SK-N-SH (cell line): ENCODE results near the gene KCNQ5. TPM values are rescaled to one million over a fixed set of nuclear protein-coding genes. Genes with fewer than 3 reads are reported as not detected.

Experiments
- CTCF ChIA-PET: fragments of 300-600, 350-600 bp; formaldehyde crosslinking; extraction: SDS; loops from one replicate; lab custom pipeline; 2021; lab: Yijun Ruan, JAX
- POLR2A ChIA-PET: fragments of 350-600 bp; sonication (Branson Sonifier 250); formaldehyde crosslinking; extraction: SDS; loops from one replicate; lab custom pipeline; 2020; ENCODE audit warnings: antibody characterized with exemption, inconsistent platforms; lab: Yijun Ruan, JAX
- DNase-seq: peaks from one replicate; pipeline ENCODE4 v3.0.0; 2012
- H2AFZ ChIP-seq: fragments of 200-600 bp; sonication (generic); 2 replicates; pipeline ENCODE4 v1.8.1; 2016; ENCODE audit warnings: antibody characterized with exemption, mild to moderate bottlenecking, low read depth
- H3F3A ChIP-seq: fragments of 200-600 bp; sonication (generic); replicated peaks from 2 replicates; pipeline ENCODE3; 2016; ENCODE audit warnings: antibody characterized with exemption, mild to moderate bottlenecking; ENCODE audit not compliant: insufficient read depth
- H3K27ac ChIP-seq, 2 experiments: fragments of 200-500 bp in 1 of 2; fragments of 200-600 bp in 1 of 2; sonication (Bioruptor generic) in 1 of 2; sonication (generic), shearing (Covaris generic) in 1 of 2; 2 replicates each; pipeline versions ENCODE4 v1.5.1 to v1.6.1; 2014 to 2016; ENCODE audit warnings: low read depth in 2 of 2, inconsistent platforms in 1 of 2, low read length in 1 of 2, mild to moderate bottlenecking in 1 of 2, mixed read lengths in 1 of 2
- H3K27me3 ChIP-seq: fragments of 200-600 bp; sonication (generic), shearing (Covaris generic); 2 replicates; pipeline ENCODE4 v1.6.1; 2016; ENCODE audit warnings: mixed run types; ENCODE audit not compliant: insufficient read depth
- H3K36me3 ChIP-seq, 2 experiments: fragments of 200-500 bp in 1 of 2; fragments of 200-600 bp in 1 of 2; sonication (Bioruptor generic) in 1 of 2; sonication (generic) in 1 of 2; replicated peaks in 1 of 2; 2 replicates each; pipeline versions ENCODE3 to v1.5.1; 2014 to 2016; ENCODE audit warnings: low read length in 1 of 2, mild to moderate bottlenecking in 1 of 2; ENCODE audit not compliant: insufficient read depth in 2 of 2, control insufficient read depth in 1 of 2
- H3K4me1 ChIP-seq, 2 experiments: fragments of 200-500 bp in 1 of 2; fragments of 200-600 bp in 1 of 2; sonication (Bioruptor generic) in 1 of 2; sonication (generic), shearing (Covaris generic) in 1 of 2; 2 replicates each; pipeline versions ENCODE4 v1.5.1 to v1.6.1; 2014 to 2016; ENCODE audit warnings: low read depth in 1 of 2, low read length in 1 of 2, mixed run types in 1 of 2; ENCODE audit not compliant: insufficient read depth in 2 of 2, control insufficient read depth in 1 of 2
- H3K4me2 ChIP-seq: fragments of 200-600 bp; sonication (generic), shearing (Covaris generic); 2 replicates; pipeline ENCODE4 v1.6.1; 2017; ENCODE audit warnings: mixed run types
- H3K4me3 ChIP-seq, 2 experiments: fragments of 200-500 bp in 1 of 2; fragments of 200-600 bp in 1 of 2; sonication (Bioruptor generic) in 1 of 2; sonication (generic), shearing (Covaris generic) in 1 of 2; 2 replicates each; pipeline versions ENCODE4 v1.5.1 to v1.8.1; 2014 to 2016; ENCODE audit warnings: low read depth in 2 of 2, inconsistent platforms in 1 of 2, low read length in 1 of 2, mild to moderate bottlenecking in 1 of 2, mixed read lengths in 1 of 2, moderate library complexity in 1 of 2
- H3K79me2 ChIP-seq: fragments of 200-600 bp; sonication (generic); 2 replicates; pipeline ENCODE4 v1.8.1; 2017; ENCODE audit warnings: mild to moderate bottlenecking; ENCODE audit not compliant: insufficient read depth
- H3K9ac ChIP-seq: fragments of 200-600 bp; sonication (generic); 2 replicates; pipeline ENCODE4 v1.6.1; 2017; ENCODE audit warnings: mixed run types
- H3K9me2 ChIP-seq: fragments of 200-600 bp; sonication (generic); 2 replicates; pipeline ENCODE4 v1.6.1; 2017; ENCODE audit warnings: mixed run types
- H3K9me3 ChIP-seq: fragments of 200-600 bp; sonication (generic); 2 replicates; pipeline ENCODE4 v1.6.1; 2017; ENCODE audit warnings: mixed run types, mild to moderate bottlenecking, moderate library complexity
- H4K20me1 ChIP-seq: fragments of 200-600 bp; sonication (generic); 2 replicates; pipeline ENCODE4 v1.6.1; 2017; ENCODE audit warnings: mild to moderate bottlenecking, mixed run types; ENCODE audit not compliant: insufficient read depth
- CHD2 ChIP-seq: fragments of 150-350 bp; IDR thresholded peaks from 2 replicates; pipeline ENCODE4 v1.6.1; 2018; ENCODE audit warnings: low read length; ENCODE audit not compliant: partially characterized antibody
- FOXM1 ChIP-seq: IDR thresholded peaks from 2 replicates; pipeline ENCODE4 v1.4.0; 2012; ENCODE audit warnings: low read depth, mild to moderate bottlenecking
- GABPA ChIP-seq: IDR thresholded peaks from 2 replicates; pipeline ENCODE4 v1.4.0; 2012; ENCODE audit warnings: low read depth, mild to moderate bottlenecking
- GATA2 ChIP-seq: sonication (generic); formaldehyde crosslinking; IDR thresholded peaks from 2 replicates; pipeline ENCODE4 v1.5.0; 2020; ENCODE audit warnings: mild to moderate bottlenecking, missing genetic modification reagents
- JUND ChIP-seq: IDR thresholded peaks from 2 replicates; pipeline ENCODE4 v1.4.0; 2012
- MEF2A ChIP-seq: IDR thresholded peaks from 2 replicates; pipeline ENCODE4 v1.4.0; 2012; ENCODE audit warnings: low read depth, borderline replicate concordance
- NRF1 ChIP-seq: IDR thresholded peaks from 2 replicates; pipeline ENCODE4 v1.6.1; 2012; ENCODE audit warnings: low read depth, mild to moderate bottlenecking, low read length
- RCOR1 ChIP-seq: fragments of 150-350 bp; IDR thresholded peaks from 2 replicates; pipeline ENCODE4 v1.6.1; 2017; ENCODE audit warnings: antibody characterized with exemption, low read length
- SIN3A ChIP-seq: IDR thresholded peaks from 2 replicates; pipeline ENCODE4 v1.6.1; 2012; ENCODE audit warnings: low read depth, mild to moderate bottlenecking, low read length, moderate library complexity, borderline replicate concordance
- TAF1 ChIP-seq: IDR thresholded peaks from 2 replicates; pipeline ENCODE4 v1.6.1; 2012; ENCODE audit warnings: low read depth, mild to moderate bottlenecking, low read length, moderate library complexity, borderline replicate concordance
- USF2 ChIP-seq: fragments of 150-350 bp; IDR thresholded peaks from 2 replicates; pipeline ENCODE4 v1.6.1; 2017; ENCODE audit warnings: antibody characterized with exemption, low read length, low read depth, borderline replicate concordance
- YY1 ChIP-seq: IDR thresholded peaks from 2 replicates; pipeline ENCODE4 v1.4.0; 2012; ENCODE audit warnings: low read depth, mild to moderate bottlenecking
- ZBTB33 ChIP-seq: IDR thresholded peaks from 2 replicates; pipeline ENCODE4 v1.4.0; 2012; ENCODE audit warnings: low read depth, borderline replicate concordance
- WGBS: methylation state at CpG from one replicate; pipeline ENCODE4 v1.1.6; 2017; ENCODE audit warnings: low lambda C conversion rate; 5-methylcytosine and 5-hydroxymethylcytosine counted together
- polyA plus RNA-seq, 3 experiments: library from polyadenylated mRNA; depleted of rRNA; stranded (reverse); fragments of >200 nt; gene quantifications; 2 replicates each; pipeline ENCODE4 v1.2.3, GENCODE V29; 2012

The KCNQ5 gene
- polyA plus RNA-seq, 1 of the 3 experiments (the other 2 are of a cell fraction), result 3.2 TPM

GRCh38 chr6:72820906-72821305, 199.0 kb downstream of the KCNQ5 start:
- Histone ChIP-seq H3K9ac (no peak overlapping the region), H3K9me3 (no peaks in the 10 kb centered on the region), H3K79me2 (peaks cover 37% of the 10 kb centered on the region; the same call in 1 of the 2 replicates), H2AFZ (no peak overlapping the region), H3K4me1 (peaks cover 0 to 23% of the 10 kb centered on the region in 2 experiments; a peak in 1 of 4 replicates), H3K4me3 (no peak overlapping the region), H3K27me3 (no peaks in the 10 kb centered on the region), H3K9me2 (no peaks in the 10 kb centered on the region), H3K4me2 (no peak overlapping the region), H3K27ac (no peak overlapping the region), H3F3A (peaks cover 17% of the 10 kb centered on the region), H4K20me1 (no peaks in the 10 kb centered on the region), H3K36me3 (peaks cover 0 to 6% of the 10 kb centered on the region in 2 experiments)
- ChIA-PET POLR2A (no interaction called here), CTCF (interaction anchor here (1.3 kb wide), 1 partner anchor 11 kb away, joined by 3 read pairs; no protein-coding TSS in a partner anchor)
- WGBS, result 24% methylated on average over 1 of the region's 1 CpG
- no peak for TF ChIP-seq JUND
- TF ChIP-seq NRF1, result no peak
- no peak for TF ChIP-seq ZBTB33
- TF ChIP-seq GATA2, result no peak
- no peak for TF ChIP-seq TAF1
- no peak for TF ChIP-seq YY1
- TF ChIP-seq CHD2, result no peak
- TF ChIP-seq FOXM1, result no peak
- no peak for TF ChIP-seq MEF2A
- DNase-seq, result no peak

- no peak overlapping the region for H3K27ac ChIP-seq
- H3K9me3 ChIP-seq, result no peaks in the 10 kb centered on the region
- ChIA-PET CTCF (interaction anchor here (0.6 to 1.3 kb wide), 3 partner anchors 12 to 206 kb away, joined by 3 to 4 read pairs (median 3); no protein-coding TSS in a partner anchor), POLR2A (no interaction called here)
- peaks cover 0 to 23% of the 10 kb centered on the region in 2 experiments; a peak in 1 of 4 replicates for H3K4me1 ChIP-seq
- no peaks in the 10 kb centered on the region for H4K20me1 ChIP-seq
- H3F3A ChIP-seq, result peaks cover 28% of the 10 kb centered on the region
- H3K79me2 ChIP-seq, result peaks cover 37% of the 10 kb centered on the region; the same call in 1 of the 2 replicates
- H3K4me2 ChIP-seq, result no peak overlapping the region
- no peak overlapping the region for H3K9ac ChIP-seq
- H3K27me3 ChIP-seq, result no peaks in the 10 kb centered on the region
- no peak overlapping the region for H2AFZ ChIP-seq
- H3K36me3 ChIP-seq, result peaks cover 0 to 6% of the 10 kb centered on the region in 2 experiments
- TF ChIP-seq USF2 (no peak), GABPA (no peak), SIN3A (no peak), RCOR1 (no peak), NRF1 (no peak)
- 81% methylated on average over 1 of the region's 1 CpG for WGBS
- H3K9me2 ChIP-seq, result no peaks in the 10 kb centered on the region
- H3K4me3 ChIP-seq, result no peak overlapping the region
- no peak for DNase-seq
Observed at GRCh38 chr6:72822023-72822422, 200.2 kb downstream of the KCNQ5 start.
